DOHH2 (cell line): Measurements from ENCODE around the gene RUSF1.

Source experiments
- H3F3A ChIP-seq: fragments of 200-600 bp; sonication (generic), shearing (Covaris generic); 2 replicates; pipeline ENCODE4 v1.6.0; 2016; ENCODE audit warnings: antibody characterized with exemption, mild to moderate bottlenecking; ENCODE audit not compliant: control insufficient read depth, insufficient read depth
- H3K27ac ChIP-seq: fragments of 200-600 bp; sonication (generic); 2 replicates; pipeline ENCODE4 v1.5.1; 2014; ENCODE audit warnings: low read depth, mild to moderate bottlenecking, low read length, moderate library complexity
- H3K27me3 ChIP-seq: fragments of 200-600 bp; sonication (generic); 2 replicates; pipeline ENCODE4 v1.6.1; 2014; ENCODE audit warnings: mild to moderate bottlenecking, low read length, mixed read lengths; ENCODE audit not compliant: control insufficient read depth
- H3K36me3 ChIP-seq: fragments of 200-600 bp; sonication (generic); 2 replicates; pipeline ENCODE4 v1.6.1; 2014; ENCODE audit warnings: mild to moderate bottlenecking, low read length, moderate library complexity, mixed read lengths; ENCODE audit not compliant: control insufficient read depth
- H3K4me1 ChIP-seq: fragments of 200-600 bp; sonication (generic); 2 replicates; pipeline ENCODE4 v1.6.1; 2014; ENCODE audit warnings: mild to moderate bottlenecking, low read length, mixed read lengths; ENCODE audit not compliant: control insufficient read depth
- H3K4me2 ChIP-seq: fragments of 200-600 bp; sonication (generic); 2 replicates; pipeline ENCODE4 v1.6.0; 2014; ENCODE audit warnings: mild to moderate bottlenecking, low read length, moderate library complexity
- H3K4me3 ChIP-seq: fragments of 200-600 bp; sonication (generic); 2 replicates; pipeline ENCODE4 v1.5.1; 2014; ENCODE audit warnings: mild to moderate bottlenecking, low read length, mixed read lengths
- H3K79me2 ChIP-seq: fragments of 200-600 bp; sonication (generic); 2 replicates; pipeline ENCODE4 v1.6.1; 2014; ENCODE audit warnings: mild to moderate bottlenecking, low read length, mixed read lengths; ENCODE audit not compliant: control insufficient read depth
- H3K9me2 ChIP-seq: fragments of 200-600 bp; sonication (generic); replicated peaks from 2 replicates; pipeline ENCODE4 v1.6.1; 2014; ENCODE audit warnings: mild to moderate bottlenecking, low read length, mixed read lengths; ENCODE audit not compliant: control insufficient read depth
- H3K9me3 ChIP-seq: fragments of 200-600 bp; sonication (generic); 2 replicates; pipeline ENCODE4 v1.6.1; 2014; ENCODE audit warnings: antibody characterized with exemption, low read length, mixed read lengths; ENCODE audit not compliant: control insufficient read depth, insufficient read depth
- H4K20me1 ChIP-seq: fragments of 200-600 bp; sonication (generic); 2 replicates; pipeline ENCODE4 v1.6.0; 2014; ENCODE audit warnings: low read depth, mild to moderate bottlenecking, antibody characterized with exemption, low read length, moderate library complexity; ENCODE audit not compliant: control insufficient read depth, insufficient read depth
- EZH2phosphoT487 ChIP-seq: fragments of 200-600 bp; sonication (generic); IDR thresholded peaks from 2 replicates; pipeline ENCODE4 v1.6.1; 2017; ENCODE audit warnings: borderline replicate concordance, mild to moderate bottlenecking, antibody characterized with exemption, low read length, moderate library complexity, mixed read lengths
- TF ChIP-seq, protein P1 (sequence below): fragments of 200-600 bp; sonication (generic); IDR thresholded peaks from one replicate; pipeline ENCODE4 v1.5.1; 2014; ENCODE audit warnings: antibody characterized with exemption, mild to moderate bottlenecking, low read depth, low read length; ENCODE audit not compliant: poor library complexity, severe bottlenecking

RUSF1 gene

DNA sequence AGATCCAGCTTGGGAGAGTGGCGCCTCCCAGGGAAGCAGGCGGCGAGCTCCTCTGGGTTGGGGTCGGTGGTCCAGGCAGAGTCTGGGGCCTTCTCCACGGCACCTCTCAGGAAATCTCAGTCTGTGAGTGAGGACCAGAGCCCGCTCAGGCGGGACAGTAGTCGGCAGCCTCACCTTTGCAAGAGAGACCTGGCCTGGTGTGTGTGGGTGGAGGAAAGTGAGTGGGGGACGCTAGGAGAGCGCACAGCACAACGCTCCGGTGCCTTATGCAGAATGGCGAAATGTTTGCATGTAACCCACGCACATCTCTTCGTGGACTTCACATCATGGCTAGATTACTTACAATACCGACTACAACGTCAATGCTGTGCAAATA is 21.7 kb upstream of the RUSF1 start:
- Histone ChIP-seq H3K27me3 (no peaks in the 10 kb centered on the region), H3K79me2 (no peaks in the 10 kb centered on the region), H3K4me2 (no peak overlapping the region), H3K36me3 (no peaks in the 10 kb centered on the region), H3K9me3 (no peaks in the 10 kb centered on the region), H4K20me1 (no peaks in the 10 kb centered on the region), H3K4me3 (no peak overlapping the region), H3F3A (no peaks in the 10 kb centered on the region), H3K4me1 (no peaks in the 10 kb centered on the region), H3K9me2 (no peaks in the 10 kb centered on the region), H3K27ac (no peak overlapping the region)
- TF ChIP-seq, protein P1, sequence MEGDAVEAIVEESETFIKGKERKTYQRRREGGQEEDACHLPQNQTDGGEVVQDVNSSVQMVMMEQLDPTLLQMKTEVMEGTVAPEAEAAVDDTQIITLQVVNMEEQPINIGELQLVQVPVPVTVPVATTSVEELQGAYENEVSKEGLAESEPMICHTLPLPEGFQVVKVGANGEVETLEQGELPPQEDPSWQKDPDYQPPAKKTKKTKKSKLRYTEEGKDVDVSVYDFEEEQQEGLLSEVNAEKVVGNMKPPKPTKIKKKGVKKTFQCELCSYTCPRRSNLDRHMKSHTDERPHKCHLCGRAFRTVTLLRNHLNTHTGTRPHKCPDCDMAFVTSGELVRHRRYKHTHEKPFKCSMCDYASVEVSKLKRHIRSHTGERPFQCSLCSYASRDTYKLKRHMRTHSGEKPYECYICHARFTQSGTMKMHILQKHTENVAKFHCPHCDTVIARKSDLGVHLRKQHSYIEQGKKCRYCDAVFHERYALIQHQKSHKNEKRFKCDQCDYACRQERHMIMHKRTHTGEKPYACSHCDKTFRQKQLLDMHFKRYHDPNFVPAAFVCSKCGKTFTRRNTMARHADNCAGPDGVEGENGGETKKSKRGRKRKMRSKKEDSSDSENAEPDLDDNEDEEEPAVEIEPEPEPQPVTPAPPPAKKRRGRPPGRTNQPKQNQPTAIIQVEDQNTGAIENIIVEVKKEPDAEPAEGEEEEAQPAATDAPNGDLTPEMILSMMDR, result no peak
- no peak for TF ChIP-seq EZH2phosphoT487

DNA sequence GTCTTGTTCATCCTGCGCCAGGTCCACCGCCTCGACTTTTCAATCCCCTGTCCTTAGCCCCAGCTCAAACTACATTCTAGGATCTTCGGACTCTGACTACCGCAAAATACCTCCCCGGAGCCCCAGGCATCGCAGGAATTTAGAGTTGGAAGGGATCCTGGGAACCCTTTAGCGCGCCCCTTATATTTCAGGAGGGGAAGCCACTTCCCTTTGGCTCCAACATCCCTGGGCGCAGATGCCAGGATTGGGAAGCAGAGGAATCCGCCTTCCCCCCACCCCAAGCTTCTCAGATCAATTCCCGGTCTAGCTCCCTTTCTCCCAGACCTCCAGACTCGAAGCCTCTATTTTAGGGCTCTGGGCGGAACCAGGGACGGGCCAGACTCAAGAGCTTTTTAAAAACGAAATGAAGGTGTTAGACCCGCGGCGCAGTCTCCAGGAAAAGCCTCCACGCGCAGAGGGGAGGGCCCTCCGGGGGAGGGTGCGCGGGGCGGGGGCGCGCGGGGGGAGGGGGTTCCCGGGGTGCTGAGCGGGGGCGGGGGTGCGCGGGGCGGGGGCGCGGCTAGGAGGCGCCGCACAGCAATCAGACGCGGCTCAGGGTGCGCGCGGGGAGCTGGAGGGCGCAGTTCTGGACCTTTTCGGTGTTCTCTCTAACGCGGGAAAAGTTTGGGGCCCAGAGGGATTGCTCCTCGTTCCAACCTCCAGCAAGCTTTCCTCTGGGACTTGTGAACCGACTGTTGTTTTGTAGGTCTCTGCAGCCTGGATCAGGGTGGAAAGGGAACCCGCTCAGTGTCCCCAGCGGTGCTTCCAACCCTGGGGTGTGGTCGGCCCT is 21.1 kb upstream of the RUSF1 start:
- Histone ChIP-seq H3K9me2 (no peaks in the 10 kb centered on the region), H3K4me2 (no peak overlapping the region), H4K20me1 (no peaks in the 10 kb centered on the region), H3K36me3 (no peaks in the 10 kb centered on the region), H3K27me3 (no peaks in the 10 kb centered on the region), H3K9me3 (no peaks in the 10 kb centered on the region), H3F3A (no peaks in the 10 kb centered on the region), H3K4me3 (no peak overlapping the region), H3K4me1 (no peaks in the 10 kb centered on the region), H3K27ac (no peak overlapping the region), H3K79me2 (no peaks in the 10 kb centered on the region)
- no peak for TF ChIP-seq EZH2phosphoT487
- TF ChIP-seq, protein P1, result no peak

DNA sequence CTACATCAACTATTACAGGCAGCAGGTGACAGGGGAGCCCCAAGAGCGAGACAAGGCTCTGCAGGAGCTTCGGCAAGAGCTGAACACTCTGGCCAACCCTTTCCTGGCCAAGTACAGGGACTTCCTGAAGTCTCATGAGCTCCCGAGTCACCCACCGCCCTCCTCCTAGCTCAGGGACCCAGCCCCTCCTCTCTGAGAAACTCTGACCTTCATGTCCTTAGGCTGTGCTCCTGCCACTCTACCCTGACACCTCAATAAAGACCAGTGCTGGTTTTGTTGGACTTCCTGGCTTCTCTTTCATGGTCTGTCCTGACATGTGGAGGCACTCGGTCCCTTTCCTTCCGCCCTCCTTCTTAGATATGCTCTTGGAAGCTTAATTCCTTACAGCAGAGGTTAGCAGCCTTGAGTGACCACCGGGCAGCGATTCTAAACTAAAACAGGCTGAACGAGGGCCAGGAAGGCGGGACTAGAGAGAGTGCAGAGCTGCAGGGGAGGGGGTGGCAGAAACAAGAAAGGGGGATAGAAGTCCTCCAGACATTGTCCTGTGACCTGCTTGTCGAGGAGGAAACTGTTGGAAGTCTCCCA is 20.4 kb upstream of the RUSF1 start:
- Histone ChIP-seq H3K4me3 (no peak overlapping the region), H3K36me3 (no peaks in the 10 kb centered on the region)
- TF ChIP-seq, protein P1, result no peak
- no peak for TF ChIP-seq EZH2phosphoT487

More for the DNA sequence above, 20.4 kb upstream of the RUSF1 start:
- Histone ChIP-seq H3F3A (no peaks in the 10 kb centered on the region), H3K79me2 (no peaks in the 10 kb centered on the region), H3K27me3 (no peaks in the 10 kb centered on the region), H3K27ac (no peak overlapping the region), H3K9me3 (no peaks in the 10 kb centered on the region), H3K4me2 (no peak overlapping the region), H4K20me1 (no peaks in the 10 kb centered on the region), H3K9me2 (no peaks in the 10 kb centered on the region), H3K4me1 (no peaks in the 10 kb centered on the region)
